ENCODE measurements around the gene FBXO28. TPM values are rescaled to one million over a fixed set of nuclear protein-coding genes. Genes with fewer than 3 reads are reported as not detected.
A peak's percentile ranks its signal among the peaks of the same experiment; 100 is the strongest.

Gene FBXO28
- total and polyA plus RNA-seq, 7 donors, result 10.2 to 32.7 (median 21.9) TPM

GRCh38 chr1:224170343-224170742, 56.4 kb downstream of the FBXO28 start:
- Histone ChIP-seq H3K27me3 (no peaks in the 10 kb centered on the region), H3K27ac (no peak overlapping the region), H3K4me3 (no peak overlapping the region), H3K9me3 (no peaks in the 10 kb centered on the region), H3K36me3 (no peaks in the 10 kb centered on the region), H3K4me1 (peaks cover 0 to 9% (median 6%) of the 10 kb centered on the region in 4 donors)
- DNase-seq, result no peak
- 90% methylated on average over 4 of the region's 4 CpGs for WGBS, 2 donors
- TF ChIP-seq EP300 (IDR thresholded peaks at IDR 0.05) (no peak), CTCF (IDR thresholded peaks at IDR 0.05) (no peak), POLR2AphosphoS5 (IDR thresholded peaks at IDR 0.05) (no peak), POLR2A (IDR thresholded peaks at IDR 0.05) (no peak)
- intact Hi-C loops (cut with DNase I), result no loop called here

GRCh38 chr1:224170748-224171478, 57.0 kb downstream of the FBXO28 start:
- Histone ChIP-seq H3K9me3 (no peaks in the 10 kb centered on the region), H3K27me3 (no peaks in the 10 kb centered on the region), H3K27ac (no peak overlapping the region), H3K4me1 (peaks cover 0 to 13% (median 7%) of the 10 kb centered on the region in 4 donors), H3K4me3 (no peak overlapping the region), H3K36me3 (no peaks in the 10 kb centered on the region)
- TF ChIP-seq CTCF (IDR thresholded peaks at IDR 0.05) (peak in 2 of 4 experiments; percentile 24 to 25), POLR2AphosphoS5 (IDR thresholded peaks at IDR 0.05) (no peak)
- DNase-seq, result no peak
- intact Hi-C loops (cut with DNase I), result no loop called here
- 70 to 81% methylated on average over 9 of the region's 9 CpGs for WGBS, 2 donors

GRCh38 chr1:224172229-224172628, 58.3 kb downstream of the FBXO28 start:
- H3K27me3 ChIP-seq, result no peaks in the 10 kb centered on the region
- 90 to 91% methylated on average over 3 of the region's 3 CpGs for WGBS, 2 donors
- no peaks in the 10 kb centered on the region for H3K9me3 ChIP-seq
- H3K27ac ChIP-seq, result no peak overlapping the region
- H3K4me1 ChIP-seq, result peaks cover 0 to 14% (median 7%) of the 10 kb centered on the region in 4 donors
- TF ChIP-seq EP300 (IDR thresholded peaks at IDR 0.05) (no peak), POLR2AphosphoS5 (IDR thresholded peaks at IDR 0.05) (no peak), POLR2A (IDR thresholded peaks at IDR 0.05) (no peak), CTCF (IDR thresholded peaks at IDR 0.05) (no peak)
- DNase-seq, result no peak
- no peak overlapping the region for H3K4me3 ChIP-seq
- no peaks in the 10 kb centered on the region for H3K36me3 ChIP-seq
- intact Hi-C loops (cut with DNase I), result no loop called here

GRCh38 chr1:224173523-224173922, 59.6 kb downstream of the FBXO28 start:
- 78 to 89% methylated on average over 5 of the region's 5 CpGs for WGBS, 2 donors
- no peaks in the 10 kb centered on the region for H3K27me3 ChIP-seq
- DNase-seq, result no peak
- H3K9me3 ChIP-seq, result no peaks in the 10 kb centered on the region
- intact Hi-C loops (cut with DNase I), result no loop called here
- no peaks in the 10 kb centered on the region for H3K36me3 ChIP-seq
- H3K4me3 ChIP-seq, result no peak overlapping the region
- TF ChIP-seq CTCF (IDR thresholded peaks at IDR 0.05) (no peak), POLR2AphosphoS5 (IDR thresholded peaks at IDR 0.05) (no peak), EP300 (IDR thresholded peaks at IDR 0.05) (no peak), POLR2A (IDR thresholded peaks at IDR 0.05) (no peak)
- peaks cover 0 to 14% (median 4%) of the 10 kb centered on the region in 4 donors for H3K4me1 ChIP-seq
- no peak overlapping the region for H3K27ac ChIP-seq

All from sigmoid colon (tissue), 7 donors.